ENCODE measurements around the gene PRRC2B.

The PRRC2B gene

GRCh38 chr9:131409458-131409992 lies 15.6 kb downstream of the PRRC2B start:
- DNase-seq (ENCODE audit: low read depth): no peak

GRCh38 chr9:131410044-131410491 lies 16.2 kb downstream of the PRRC2B start:
- no peak for DNase-seq (ENCODE audit: low read depth)

- no peak for DNase-seq (ENCODE audit: low read depth)
These were observed 18.1 kb downstream of the PRRC2B start for GRCh38 chr9:131411719-131412681.

GRCh38 chr9:131416509-131416908 lies 22.6 kb downstream of the PRRC2B start:
- no peak for DNase-seq (ENCODE audit: low read depth)

- DNase-seq (ENCODE audit: low read depth): no peak
These were observed 23.6 kb downstream of the PRRC2B start for GRCh38 chr9:131417264-131418142.

GRCh38 chr9:131418143-131419025 lies 24.5 kb downstream of the PRRC2B start:
- DNase-seq (ENCODE audit: low read depth): no peak

- no peak for DNase-seq (ENCODE audit: low read depth)
These were observed 25.2 kb downstream of the PRRC2B start for GRCh38 chr9:131419026-131419614.

- no peak for DNase-seq (ENCODE audit: low read depth)
These were observed 25.8 kb downstream of the PRRC2B start for GRCh38 chr9:131419716-131420115.

GRCh38 chr9:131420980-131421624 lies 27.2 kb downstream of the PRRC2B start:
- no peak for DNase-seq (ENCODE audit: low read depth)

- no peak for DNase-seq (ENCODE audit: low read depth)
These were observed 27.8 kb downstream of the PRRC2B start for GRCh38 chr9:131421691-131422090.

GRCh38 chr9:131422241-131422792 lies 28.4 kb downstream of the PRRC2B start:
- no peak for DNase-seq (ENCODE audit: low read depth)

- no peak for DNase-seq (ENCODE audit: low read depth)
These were observed 29.3 kb downstream of the PRRC2B start for GRCh38 chr9:131423171-131423581.

- DNase-seq (ENCODE audit: low read depth): no peak
These were observed 32.7 kb downstream of the PRRC2B start for GRCh38 chr9:131426545-131426944.

GRCh38 chr9:131429121-131430012 lies 35.5 kb downstream of the PRRC2B start:
- no peak for DNase-seq (ENCODE audit: low read depth)

- no peak for DNase-seq (ENCODE audit: low read depth)
These were observed 38.2 kb downstream of the PRRC2B start for GRCh38 chr9:131432050-131432449.

- no peak for DNase-seq (ENCODE audit: low read depth)
These were observed 38.9 kb downstream of the PRRC2B start for GRCh38 chr9:131432597-131433301.

GRCh38 chr9:131433302-131433854 lies 39.5 kb downstream of the PRRC2B start:
- DNase-seq (ENCODE audit: low read depth): no peak

- no peak for DNase-seq (ENCODE audit: low read depth)
These were observed 40.8 kb downstream of the PRRC2B start for GRCh38 chr9:131434673-131435072.
